ENCODE results near the gene TSHZ1.

Gene TSHZ1

DNA sequence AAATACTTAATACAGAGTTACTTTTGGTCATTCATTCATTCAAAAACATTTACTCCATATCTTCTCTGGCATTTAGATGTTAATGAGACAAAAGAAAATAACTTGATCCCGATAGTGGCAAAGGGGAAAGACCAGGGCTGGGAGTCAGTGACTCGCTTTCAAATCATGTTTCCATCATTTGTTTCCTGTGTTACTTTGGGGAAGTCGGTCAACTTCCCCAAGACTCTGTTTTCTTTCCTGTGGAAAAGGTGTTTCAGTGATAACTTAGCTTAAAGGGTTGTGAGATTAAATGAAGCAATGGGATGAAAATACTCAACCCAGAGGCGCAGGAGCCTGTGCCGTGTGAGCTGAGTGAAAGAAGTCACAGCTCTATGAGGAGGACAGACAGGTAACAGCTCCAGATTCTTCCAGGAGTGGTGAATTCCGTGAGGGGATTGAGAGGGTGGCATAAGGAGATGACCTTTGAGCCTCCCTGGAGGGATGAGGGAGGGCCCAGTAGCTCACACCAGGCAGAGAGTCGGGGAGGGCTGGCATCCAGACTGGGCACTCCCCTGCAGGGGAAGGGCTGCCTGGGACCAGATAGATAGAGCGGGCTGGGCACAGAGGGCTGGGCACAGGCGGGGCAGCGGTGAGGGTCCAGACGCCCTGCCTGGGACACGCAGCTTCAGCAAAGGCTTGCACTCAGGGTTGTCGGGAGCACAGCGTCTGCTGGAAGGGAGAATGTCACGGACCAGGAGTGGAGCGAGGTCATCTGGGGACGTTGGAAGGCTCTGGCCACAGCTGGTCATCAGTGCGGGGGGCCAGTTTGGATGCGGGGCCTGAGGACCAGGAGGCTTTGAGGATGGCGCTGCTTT is 70.1 kb downstream of the TSHZ1 start (continued):
- TF ChIP-seq, protein P1, sequence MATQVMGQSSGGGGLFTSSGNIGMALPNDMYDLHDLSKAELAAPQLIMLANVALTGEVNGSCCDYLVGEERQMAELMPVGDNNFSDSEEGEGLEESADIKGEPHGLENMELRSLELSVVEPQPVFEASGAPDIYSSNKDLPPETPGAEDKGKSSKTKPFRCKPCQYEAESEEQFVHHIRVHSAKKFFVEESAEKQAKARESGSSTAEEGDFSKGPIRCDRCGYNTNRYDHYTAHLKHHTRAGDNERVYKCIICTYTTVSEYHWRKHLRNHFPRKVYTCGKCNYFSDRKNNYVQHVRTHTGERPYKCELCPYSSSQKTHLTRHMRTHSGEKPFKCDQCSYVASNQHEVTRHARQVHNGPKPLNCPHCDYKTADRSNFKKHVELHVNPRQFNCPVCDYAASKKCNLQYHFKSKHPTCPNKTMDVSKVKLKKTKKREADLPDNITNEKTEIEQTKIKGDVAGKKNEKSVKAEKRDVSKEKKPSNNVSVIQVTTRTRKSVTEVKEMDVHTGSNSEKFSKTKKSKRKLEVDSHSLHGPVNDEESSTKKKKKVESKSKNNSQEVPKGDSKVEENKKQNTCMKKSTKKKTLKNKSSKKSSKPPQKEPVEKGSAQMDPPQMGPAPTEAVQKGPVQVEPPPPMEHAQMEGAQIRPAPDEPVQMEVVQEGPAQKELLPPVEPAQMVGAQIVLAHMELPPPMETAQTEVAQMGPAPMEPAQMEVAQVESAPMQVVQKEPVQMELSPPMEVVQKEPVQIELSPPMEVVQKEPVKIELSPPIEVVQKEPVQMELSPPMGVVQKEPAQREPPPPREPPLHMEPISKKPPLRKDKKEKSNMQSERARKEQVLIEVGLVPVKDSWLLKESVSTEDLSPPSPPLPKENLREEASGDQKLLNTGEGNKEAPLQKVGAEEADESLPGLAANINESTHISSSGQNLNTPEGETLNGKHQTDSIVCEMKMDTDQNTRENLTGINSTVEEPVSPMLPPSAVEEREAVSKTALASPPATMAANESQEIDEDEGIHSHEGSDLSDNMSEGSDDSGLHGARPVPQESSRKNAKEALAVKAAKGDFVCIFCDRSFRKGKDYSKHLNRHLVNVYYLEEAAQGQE (tag by site-specific recombination; IDR thresholded peaks at IDR 0.05) = no peak
- TF ChIP-seq, protein P2, sequence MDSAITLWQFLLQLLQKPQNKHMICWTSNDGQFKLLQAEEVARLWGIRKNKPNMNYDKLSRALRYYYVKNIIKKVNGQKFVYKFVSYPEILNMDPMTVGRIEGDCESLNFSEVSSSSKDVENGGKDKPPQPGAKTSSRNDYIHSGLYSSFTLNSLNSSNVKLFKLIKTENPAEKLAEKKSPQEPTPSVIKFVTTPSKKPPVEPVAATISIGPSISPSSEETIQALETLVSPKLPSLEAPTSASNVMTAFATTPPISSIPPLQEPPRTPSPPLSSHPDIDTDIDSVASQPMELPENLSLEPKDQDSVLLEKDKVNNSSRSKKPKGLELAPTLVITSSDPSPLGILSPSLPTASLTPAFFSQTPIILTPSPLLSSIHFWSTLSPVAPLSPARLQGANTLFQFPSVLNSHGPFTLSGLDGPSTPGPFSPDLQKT (IDR thresholded peaks at IDR 0.05; ENCODE audit: borderline replicate concordance, low read depth, low read length) = no peak
- TF ChIP-seq ZNF404 (tag by site-specific recombination; IDR thresholded peaks at IDR 0.05) = no peak
- TF ChIP-seq ZNF140 (tag by site-specific recombination; IDR thresholded peaks at IDR 0.05) = no peak
- no peak for TF ChIP-seq ZNF248 (tag by site-specific recombination; IDR thresholded peaks at IDR 0.05)
- no peak for TF ChIP-seq ZNF785 (tag by site-specific recombination; IDR thresholded peaks at IDR 0.05)
- no peak for TF ChIP-seq ZNF433 (tag by site-specific recombination; IDR thresholded peaks at IDR 0.05; ENCODE audit: low read depth)
- no peak for TF ChIP-seq ZNF623 (tag by site-specific recombination; IDR thresholded peaks at IDR 0.05)
- TF ChIP-seq ZNF10 (tag by site-specific recombination; IDR thresholded peaks at IDR 0.05) = no peak
- no peak for TF ChIP-seq ZNF621 (tag by site-specific recombination; IDR thresholded peaks at IDR 0.05)
- TF ChIP-seq, protein P3, sequence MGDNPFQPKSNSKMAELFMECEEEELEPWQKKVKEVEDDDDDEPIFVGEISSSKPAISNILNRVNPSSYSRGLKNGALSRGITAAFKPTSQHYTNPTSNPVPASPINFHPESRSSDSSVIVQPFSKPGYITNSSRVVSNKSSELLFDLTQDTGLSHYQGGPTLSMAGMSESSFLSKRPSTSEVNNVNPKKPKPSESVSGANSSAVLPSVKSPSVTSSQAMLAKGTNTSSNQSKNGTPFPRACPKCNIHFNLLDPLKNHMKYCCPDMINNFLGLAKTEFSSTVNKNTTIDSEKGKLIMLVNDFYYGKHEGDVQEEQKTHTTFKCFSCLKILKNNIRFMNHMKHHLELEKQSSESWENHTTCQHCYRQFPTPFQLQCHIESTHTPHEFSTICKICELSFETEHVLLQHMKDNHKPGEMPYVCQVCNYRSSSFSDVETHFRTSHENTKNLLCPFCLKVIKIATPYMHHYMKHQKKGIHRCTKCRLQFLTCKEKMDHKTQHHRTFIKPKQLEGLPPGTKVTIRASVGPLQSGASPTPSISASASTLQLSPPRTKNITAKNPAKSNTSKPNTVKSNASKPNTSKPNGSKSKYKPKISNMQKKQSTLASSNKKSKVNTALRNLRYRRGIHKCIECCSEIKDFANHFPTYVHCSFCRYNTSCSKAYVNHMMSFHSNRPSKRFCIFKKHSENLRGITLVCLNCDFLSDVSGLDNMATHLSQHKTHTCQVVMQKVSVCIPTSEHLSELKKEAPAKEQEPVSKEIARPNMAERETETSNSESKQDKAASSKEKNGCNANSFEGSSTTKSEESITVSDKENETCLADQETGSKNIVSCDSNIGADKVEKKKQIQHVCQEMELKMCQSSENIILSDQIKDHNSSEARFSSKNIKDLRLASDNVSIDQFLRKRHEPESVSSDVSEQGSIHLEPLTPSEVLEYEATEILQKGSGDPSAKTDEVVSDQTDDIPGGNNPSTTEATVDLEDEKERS (tag by site-specific recombination; IDR thresholded peaks at IDR 0.05) = no peak
- no peak for TF ChIP-seq SALL2 (tag by site-specific recombination; IDR thresholded peaks at IDR 0.05; ENCODE audit: borderline replicate concordance)

DNA sequence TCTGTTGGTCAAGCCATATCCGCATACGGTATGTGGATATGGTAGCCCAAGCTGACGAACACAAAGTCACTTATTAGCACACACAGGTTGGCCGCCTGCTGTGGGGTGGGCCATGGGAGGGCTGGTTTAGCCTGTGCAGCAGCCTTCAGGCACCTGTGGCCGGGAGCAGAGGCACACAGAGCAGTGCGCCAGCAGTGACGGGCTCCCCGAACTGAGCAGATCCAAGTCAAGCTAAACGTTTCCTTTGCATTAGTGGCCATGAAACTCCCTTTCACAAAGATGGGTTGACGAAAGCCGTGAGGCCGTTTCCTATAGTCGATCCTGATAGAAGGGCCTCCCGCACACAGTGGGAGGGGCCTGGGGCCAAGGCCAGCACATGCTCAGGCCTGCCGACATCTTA is 72.1 kb downstream of the TSHZ1 start:
- no peak for TF ChIP-seq ZNF311 (tag by site-specific recombination; IDR thresholded peaks at IDR 0.05; ENCODE audit: borderline replicate concordance)
- TF ChIP-seq, protein P4, sequence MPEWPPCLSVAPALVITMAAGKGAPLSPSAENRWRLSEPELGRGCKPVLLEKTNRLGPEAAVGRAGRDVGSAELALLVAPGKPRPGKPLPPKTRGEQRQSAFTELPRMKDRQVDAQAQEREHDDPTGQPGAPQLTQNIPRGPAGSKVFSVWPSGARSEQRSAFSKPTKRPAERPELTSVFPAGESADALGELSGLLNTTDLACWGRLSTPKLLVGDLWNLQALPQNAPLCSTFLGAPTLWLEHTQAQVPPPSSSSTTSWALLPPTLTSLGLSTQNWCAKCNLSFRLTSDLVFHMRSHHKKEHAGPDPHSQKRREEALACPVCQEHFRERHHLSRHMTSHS (tag by site-specific recombination; IDR thresholded peaks at IDR 0.05) = no peak
- no peak for TF ChIP-seq ZNF132 (tag by site-specific recombination; IDR thresholded peaks at IDR 0.05; ENCODE audit: borderline replicate concordance)
- TF ChIP-seq TCF7L2 (IDR thresholded peaks at IDR 0.05; ENCODE audit: borderline replicate concordance, low read depth, low read length) = no peak
- no peak for TF ChIP-seq SCRT2 (tag by site-specific recombination; IDR thresholded peaks at IDR 0.05)
- TF ChIP-seq ZNF544 (tag by site-specific recombination; IDR thresholded peaks at IDR 0.05) = no peak
- no peak for TF ChIP-seq ZNF664 (tag by site-specific recombination; IDR thresholded peaks at IDR 0.05)
- TF ChIP-seq ZNF529 (tag by site-specific recombination; IDR thresholded peaks at IDR 0.05; ENCODE audit: insufficient replicate concordance) = no peak
- no peak for TF ChIP-seq ZNF174 (tag by site-specific recombination; IDR thresholded peaks at IDR 0.05)
- no peak for TF ChIP-seq ZNF350 (tag by site-specific recombination; IDR thresholded peaks at IDR 0.05)
- TF ChIP-seq ZNF292 (tag by site-specific recombination; IDR thresholded peaks at IDR 0.05; ENCODE audit: borderline replicate concordance, low read depth) = no peak
- no peak for TF ChIP-seq ZNF548 (tag by site-specific recombination; IDR thresholded peaks at IDR 0.05)
- TF ChIP-seq ZNF433 (tag by site-specific recombination; IDR thresholded peaks at IDR 0.05; ENCODE audit: low read depth) = no peak
- TF ChIP-seq ZNF660 (tag by site-specific recombination; IDR thresholded peaks at IDR 0.05) = no peak
- no peak overlapping the region for H3K27ac ChIP-seq (ENCODE audit: extremely low read depth, low read depth, low read length)
- H3K4me3 ChIP-seq (ENCODE audit: low read depth, low read length) = no peak overlapping the region
- CTCF ChIA-PET = interaction anchor here (0.5 kb wide), 1 partner anchor 424 kb away, joined by 3 read pairs; no protein-coding TSS in a partner anchor
- H3K4me1 ChIP-seq (ENCODE audit: control insufficient read depth, insufficient read depth, low read length) = no peaks in the 10 kb centered on the region
- peaks cover 0 to 29% of the 10 kb centered on the region in 2 experiments; a peak in 1 of 3 replicates for H3K36me3 ChIP-seq (ENCODE audit: control insufficient read depth in 2 of 2, insufficient read depth in 1 of 2, low read length in 2 of 2)
- H3K9me3 ChIP-seq (ENCODE audit: control insufficient read depth, insufficient read depth, low read depth, low read length) = no peaks in the 10 kb centered on the region
- POLR2A ChIA-PET = interaction anchor here (0.6 kb wide), 1 partner anchor 72 kb away, joined by 7 read pairs; the partner anchor contains the start of gene TSHZ1

Data from HEK293 (cell line).